ENCODE data around the gene ETV6. TPM values are rescaled to one million over a fixed set of nuclear protein-coding genes. Genes with fewer than 3 reads are reported as not detected.

Gene ETV6
- total RNA-seq, 1 experiment from 2014 or later: 14.1 TPM

DNA sequence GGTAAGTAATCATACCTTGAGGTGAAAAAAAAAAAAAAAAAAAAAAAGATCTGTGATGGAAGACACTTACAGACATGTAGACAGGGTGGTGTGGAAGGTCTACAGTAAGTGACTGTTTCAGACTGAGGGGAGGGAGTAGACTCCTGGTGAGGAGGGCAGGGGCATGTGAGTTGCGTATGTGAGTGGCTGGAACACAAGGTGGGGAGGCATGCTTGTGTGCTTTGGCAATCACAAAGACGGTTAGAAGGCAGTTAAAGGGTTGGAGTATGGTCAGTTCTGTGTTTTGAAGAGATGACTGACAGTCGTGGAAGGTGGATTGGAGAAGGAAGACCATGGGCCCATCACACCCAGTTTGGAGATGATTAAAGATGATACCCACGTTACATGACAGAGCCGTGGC is 65.2 kb downstream of the ETV6 start:
- Histone ChIP-seq H3K9ac (ENCODE audit: low read length) (no peak overlapping the region), H3K27ac (ENCODE audit: low read depth, low read length) (no peak overlapping the region), H3K9me3 (ENCODE audit: control insufficient read depth in 1 of 2, insufficient read depth in 1 of 2, low read depth in 1 of 2, low read length in 2 of 2) (no peaks in the 10 kb centered on the region), H2AFZ (ENCODE audit: low read depth, low read length, poor library complexity, severe bottlenecking) (no peak overlapping the region), H3K4me3 (replicated peaks in 1 of 2; ENCODE audit: low read depth in 1 of 2, low read length in 2 of 2) (no peak overlapping the region), H3K79me2 (ENCODE audit: insufficient read depth, low read length) (no peaks in the 10 kb centered on the region), H3K4me1 (ENCODE audit: control insufficient read depth in 1 of 2, insufficient read depth in 2 of 2, low read length in 2 of 2) (peaks cover 5 to 7% of the 10 kb centered on the region in 2 experiments), H3K27me3 (ENCODE audit: insufficient read depth, low read length) (no peaks in the 10 kb centered on the region), H3K9me2 (ENCODE audit: insufficient read depth) (no peaks in the 10 kb centered on the region), H3K4me2 (ENCODE audit: low read length) (no peak overlapping the region), H3K36me3 (ENCODE audit: control insufficient read depth in 1 of 2, insufficient read depth in 2 of 2, low read length in 2 of 2) (no peaks in the 10 kb centered on the region), H4K20me1 (ENCODE audit: insufficient read depth) (no peaks in the 10 kb centered on the region)
- intact Hi-C loops (cut with micrococcal nuclease): loop anchor here (1.0 kb wide), 1 partner anchor 15 kb away; no protein-coding TSS in a partner anchor
- POLR2A ChIA-PET: no interaction called here
- no TSS peak for BruUV-seq (replicated peaks)
- CTCF ChIA-PET: no interaction called here
- ATAC-seq (no peak), DNase-seq (ENCODE audit: low read depth, low spot score) (no peak)
- RAD21 ChIA-PET (ENCODE audit: low non-redundant PET in 1 of 2, low total read pairs in 2 of 2, uncharacterized antibody in 2 of 2, unreplicated experiment in 2 of 2): no interaction called here
- TF ChIP-seq POLR2A (IDR thresholded peaks at IDR 0.05; ENCODE audit: borderline replicate concordance, extremely low read depth, insufficient read depth, insufficient read length) (no peak), CBX3 (IDR thresholded peaks at IDR 0.05; ENCODE audit: low read depth) (no peak), EZH2 (IDR thresholded peaks at IDR 0.05) (no peak), FOSL1 (IDR thresholded peaks at IDR 0.05; ENCODE audit: low read depth) (no peak), SRF (IDR thresholded peaks at IDR 0.05; ENCODE audit: low read depth) (no peak), ZBTB33 (IDR thresholded peaks at IDR 0.05; ENCODE audit: extremely low read depth, insufficient replicate concordance, low read length) (no peak), REST (IDR thresholded peaks at IDR 0.05; ENCODE audit: low read depth) (no peak), ZNF274 (IDR thresholded peaks at IDR 0.05; ENCODE audit: low read depth, low read length) (no peak), CTCF (IDR thresholded peaks at IDR 0.05 in 2 of 3, conservative IDR thresholded peaks at IDR 0.05 in 1 of 3; ENCODE audit: borderline replicate concordance in 1 of 3, insufficient read depth in 1 of 3, low read depth in 2 of 3, low read length in 2 of 3) (no peak), ELF1 (IDR thresholded peaks at IDR 0.05; ENCODE audit: borderline replicate concordance, low read depth) (no peak), POLR2AphosphoS5 (IDR thresholded peaks at IDR 0.05; ENCODE audit: low read depth, low read length) (no peak), CEBPB (IDR thresholded peaks at IDR 0.05; ENCODE audit: low read depth) (no peak), SIN3A (IDR thresholded peaks at IDR 0.05; ENCODE audit: low read depth) (no peak), EGR1 (IDR thresholded peaks at IDR 0.05; ENCODE audit: low read depth) (no peak), YY1 (IDR thresholded peaks at IDR 0.05; ENCODE audit: extremely low read depth, insufficient replicate concordance, low read depth, low read length) (no peak), EZH2phosphoT487 (IDR thresholded peaks at IDR 0.05; ENCODE audit: borderline replicate concordance) (no peak), TCF7L2 (IDR thresholded peaks at IDR 0.05; ENCODE audit: borderline replicate concordance, extremely low read depth, insufficient read depth, insufficient read length) (no peak), ZFX (IDR thresholded peaks at IDR 0.05) (no peak)
- TF ChIP-seq, protein P1, sequence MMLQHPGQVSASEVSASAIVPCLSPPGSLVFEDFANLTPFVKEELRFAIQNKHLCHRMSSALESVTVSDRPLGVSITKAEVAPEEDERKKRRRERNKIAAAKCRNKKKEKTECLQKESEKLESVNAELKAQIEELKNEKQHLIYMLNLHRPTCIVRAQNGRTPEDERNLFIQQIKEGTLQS (IDR thresholded peaks at IDR 0.05): no peak
- TF ChIP-seq, protein P2, sequence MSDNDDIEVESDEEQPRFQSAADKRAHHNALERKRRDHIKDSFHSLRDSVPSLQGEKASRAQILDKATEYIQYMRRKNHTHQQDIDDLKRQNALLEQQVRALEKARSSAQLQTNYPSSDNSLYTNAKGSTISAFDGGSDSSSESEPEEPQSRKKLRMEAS (IDR thresholded peaks at IDR 0.05): no peak
